GM12864 (cell line): ENCODE measurements around the gene PLA2G4E.

ENCODE experiments used
- DNase-seq: peaks from one replicate; pipeline ENCODE4 v3.0.0-alpha.2; 2011; ENCODE audit warnings: low read depth
- H3K4me3 ChIP-seq: 2 replicates; pipeline ENCODE4 v1.5.1; 2011; ENCODE audit warnings: mild to moderate bottlenecking, low read depth, low read length, control low read depth
- CTCF ChIP-seq: IDR thresholded peaks from 2 replicates; pipeline ENCODE4 v1.5.1; 2011; ENCODE audit warnings: low read depth, mild to moderate bottlenecking, moderate library complexity, low read length, control low read depth, inconsistent platforms; ENCODE audit errors: missing control alignments

Gene PLA2G4E

GRCh38 chr15:42011074-42011473 is 9.8 kb downstream of the PLA2G4E start:
- TF ChIP-seq CTCF, result no peak
- H3K4me3 ChIP-seq, result no peak overlapping the region
- no peak for DNase-seq

GRCh38 chr15:42010434-42010833 is 10.4 kb downstream of the PLA2G4E start:
- TF ChIP-seq CTCF, result no peak
- no peak overlapping the region for H3K4me3 ChIP-seq
- peak; percentile 30 for DNase-seq

GRCh38 chr15:42009474-42009873 is 11.4 kb downstream of the PLA2G4E start:
- DNase-seq, result no peak
- no peak overlapping the region for H3K4me3 ChIP-seq
- no peak for TF ChIP-seq CTCF

- DNase-seq, result no peak
- TF ChIP-seq CTCF, result no peak
Measured at GRCh38 chr15:42009022-42009421, 11.8 kb downstream of the PLA2G4E start.

GRCh38 chr15:42007386-42007785 is 13.5 kb downstream of the PLA2G4E start:
- H3K4me3 ChIP-seq, result no peak overlapping the region
- DNase-seq, result no peak

More at GRCh38 chr15:42009022-42009421, 11.8 kb downstream of the PLA2G4E start:
- no peak overlapping the region for H3K4me3 ChIP-seq

GRCh38 chr15:42002333-42002732 is 18.5 kb downstream of the PLA2G4E start:
- DNase-seq, result no peak
- H3K4me3 ChIP-seq, result no peak overlapping the region
- no peak for TF ChIP-seq CTCF

More at GRCh38 chr15:42007386-42007785, 13.5 kb downstream of the PLA2G4E start:
- TF ChIP-seq CTCF, result no peak

- no peak overlapping the region for H3K4me3 ChIP-seq
- TF ChIP-seq CTCF, result no peak
- DNase-seq, result no peak
Measured at GRCh38 chr15:42001236-42001635, 19.6 kb downstream of the PLA2G4E start.
